H1 (cell line): Measurements from ENCODE around the gene GABRG3. TPM values are rescaled to one million over a fixed set of nuclear protein-coding genes. Genes with fewer than 3 reads are reported as not detected.

Source experiments
- CTCF ChIA-PET: fragments of 300-600 bp; sonication (Branson Sonifier 250); formaldehyde crosslinking; loops from one replicate; lab custom pipeline; 2021; ENCODE audit not compliant: partially characterized antibody; lab: Charles Lee
- POLR2A ChIA-PET: fragments of 300-600 bp; sonication (Branson Sonifier 250); formaldehyde crosslinking; loops from one replicate; lab custom pipeline; 2021; ENCODE audit warnings: inconsistent platforms; ENCODE audit not compliant: partially characterized antibody; lab: Charles Lee
- DNase-seq, 2 experiments: peaks; one replicate each; pipeline versions ENCODE4 v3.0.0 to v3.0.0-alpha.2; 2010 to 2022; ENCODE audit warnings: low spot score in 2 of 2, low read depth in 1 of 2, mixed read lengths in 1 of 2
- FAIRE-seq: peaks from 2 replicates; lab custom pipeline; 2011; peaks lifted over from hg19 to GRCh38; lab: Jason Lieb, UNC
- H2AFZ ChIP-seq: 2 replicates; pipeline ENCODE4 v1.8.1; 2012; ENCODE audit warnings: low read length, inconsistent platforms
- H2AK5ac ChIP-seq: 2 replicates; pipeline ENCODE4 v1.6.1; 2013; ENCODE audit warnings: low read depth, low read length
- H2BK120ac ChIP-seq: replicated peaks from 2 replicates; pipeline ENCODE3; 2013; ENCODE audit warnings: low read depth, low read length, inconsistent platforms
- H2BK12ac ChIP-seq: 2 replicates; pipeline ENCODE4 v1.6.1; 2013; ENCODE audit warnings: low read depth, low read length
- H2BK15ac ChIP-seq: 2 replicates; pipeline ENCODE4 v1.6.1; 2013; ENCODE audit warnings: low read length
- H2BK20ac ChIP-seq: 2 replicates; pipeline ENCODE4 v1.6.1; 2013; ENCODE audit warnings: low read length
- H2BK5ac ChIP-seq: 2 replicates; pipeline ENCODE4 v1.6.1; 2013; ENCODE audit warnings: low read depth, low read length
- H3K14ac ChIP-seq: 2 replicates; pipeline ENCODE4 v1.6.1; 2013; ENCODE audit warnings: inconsistent platforms; ENCODE audit not compliant: insufficient read length
- H3K18ac ChIP-seq: 2 replicates; pipeline ENCODE4 v1.6.1; 2013; ENCODE audit warnings: low read length; ENCODE audit errors: extremely low read depth
- H3K23ac ChIP-seq: 2 replicates; pipeline ENCODE4 v1.6.1; 2013; ENCODE audit warnings: inconsistent platforms; ENCODE audit not compliant: insufficient read length
- H3K23me2 ChIP-seq: 2 replicates; pipeline ENCODE4 v1.6.1; 2013; ENCODE audit warnings: low read depth, low read length
- H3K27ac ChIP-seq: 2 replicates; pipeline ENCODE4 v1.6.1; 2011; ENCODE audit warnings: low read depth, low read length, inconsistent platforms
- H3K27me3 ChIP-seq, 4 experiments: replicated peaks in 1 of 4; 1 replicate in 1 of 4; 2 replicates in 3 of 4; pipeline versions ENCODE4 v1.6.1 to v1.8.1; 2011 to 2013; ENCODE audit warnings: low read length in 3 of 4, mild to moderate bottlenecking in 3 of 4, inconsistent platforms in 2 of 4, mixed read lengths in 2 of 4, moderate library complexity in 1 of 4; ENCODE audit not compliant: control insufficient read depth in 3 of 4, insufficient read depth in 3 of 4; ENCODE audit errors: extremely low read depth in 1 of 4
- H3K36me3 ChIP-seq, 4 experiments: 2 replicates each; pipeline versions ENCODE4 v1.6.1 to v1.8.1; 2011 to 2013; ENCODE audit warnings: mild to moderate bottlenecking in 4 of 4, low read length in 3 of 4, moderate library complexity in 2 of 4, control low read depth in 1 of 4, inconsistent platforms in 1 of 4; ENCODE audit not compliant: insufficient read depth in 4 of 4, control insufficient read depth in 2 of 4
- H3K4ac ChIP-seq: replicated peaks from 2 replicates; pipeline ENCODE3; 2013; ENCODE audit warnings: low read length, low read depth, mixed read lengths, inconsistent platforms; ENCODE audit not compliant: insufficient read length
- H3K4me1 ChIP-seq, 4 experiments: replicated peaks in 1 of 4; 1 replicate in 1 of 4; 2 replicates in 3 of 4; pipeline versions ENCODE4 v1.6.1 to v1.8.1; 2011 to 2013; ENCODE audit warnings: low read length in 3 of 4, inconsistent platforms in 2 of 4, mixed read lengths in 1 of 4; ENCODE audit not compliant: insufficient read depth in 4 of 4, control insufficient read depth in 3 of 4
- H3K4me2 ChIP-seq, 2 experiments: 2 replicates each; pipeline versions ENCODE4 v1.6.1 to v1.8.1; 2011 to 2013; ENCODE audit warnings: low read depth in 2 of 2, low read length in 2 of 2, control low read depth in 1 of 2, inconsistent platforms in 1 of 2, mild to moderate bottlenecking in 1 of 2; ENCODE audit not compliant: insufficient read depth in 1 of 2
- H3K4me3 ChIP-seq, 4 experiments: fragments of 200-600, 300-600 bp in 1 of 4; sonication (generic), shearing (Covaris generic), sonication (Bioruptor Twin) in 1 of 4; 2 replicates each; pipeline versions ENCODE4 v1.5.1 to v1.8.1; 2011 to 2016; ENCODE audit warnings: low read length in 4 of 4, low read depth in 3 of 4, control low read depth in 2 of 4, inconsistent platforms in 2 of 4, mild to moderate bottlenecking in 2 of 4, mixed read lengths in 1 of 4, moderate library complexity in 1 of 4; ENCODE audit not compliant: insufficient read depth in 2 of 4; ENCODE audit errors: extremely low read depth in 1 of 4
- H3K56ac ChIP-seq: replicated peaks from 2 replicates; pipeline ENCODE3; 2013; ENCODE audit warnings: low read depth, mild to moderate bottlenecking, mixed read lengths, low read length, inconsistent platforms; ENCODE audit not compliant: insufficient read length
- H3K79me1 ChIP-seq: 2 replicates; pipeline ENCODE4 v1.6.1; 2013; ENCODE audit warnings: low read depth, low read length, control low read depth
- H3K79me2 ChIP-seq, 2 experiments: 2 replicates each; pipeline versions ENCODE4 v1.6.1 to v1.8.1; 2012 to 2013; ENCODE audit warnings: low read length in 2 of 2, mild to moderate bottlenecking in 2 of 2, inconsistent platforms in 1 of 2; ENCODE audit not compliant: insufficient read depth in 2 of 2, control insufficient read depth in 1 of 2
- H3K9ac ChIP-seq, 4 experiments: replicated peaks in 1 of 4; 1 replicate in 1 of 4; 2 replicates in 3 of 4; pipeline versions ENCODE4 v1.6.1 to v1.8.1; 2011 to 2013; ENCODE audit warnings: low read depth in 3 of 4, low read length in 3 of 4, control low read depth in 2 of 4, mild to moderate bottlenecking in 2 of 4, moderate library complexity in 2 of 4, inconsistent platforms in 1 of 4; ENCODE audit errors: extremely low read depth in 1 of 4
- H3K9me3 ChIP-seq, 2 experiments: 2 replicates each; pipeline versions ENCODE4 v1.6.1 to v1.8.1; 2012 to 2013; ENCODE audit warnings: mild to moderate bottlenecking in 2 of 2, moderate library complexity in 2 of 2, control low read depth in 1 of 2, inconsistent platforms in 1 of 2, low read depth in 1 of 2, low read length in 1 of 2, mixed read lengths in 1 of 2; ENCODE audit not compliant: insufficient read depth in 2 of 2
- H4K20me1 ChIP-seq, 2 experiments: replicated peaks in 1 of 2; 2 replicates each; pipeline versions ENCODE3 to v1.8.1; 2011 to 2013; ENCODE audit warnings: inconsistent platforms in 2 of 2, low read length in 2 of 2, mild to moderate bottlenecking in 1 of 2; ENCODE audit not compliant: insufficient read depth in 2 of 2, control insufficient read depth in 1 of 2
- H4K5ac ChIP-seq: 2 replicates; pipeline ENCODE4 v1.6.1; 2013; ENCODE audit warnings: low read length, low read depth, mixed read lengths, inconsistent platforms; ENCODE audit not compliant: insufficient read length
- H4K8ac ChIP-seq: 2 replicates; pipeline ENCODE4 v1.8.0; 2013; ENCODE audit warnings: mild to moderate bottlenecking, moderate library complexity, low read length, inconsistent platforms; ENCODE audit not compliant: insufficient read depth; ENCODE audit errors: extremely low read depth
- H4K91ac ChIP-seq: replicated peaks from 2 replicates; pipeline ENCODE3; 2013; ENCODE audit warnings: low read length, mixed read lengths, inconsistent platforms; ENCODE audit not compliant: insufficient read length
- EGR1 ChIP-seq: IDR thresholded peaks from 2 replicates; pipeline ENCODE4 v1.6.1; 2011; ENCODE audit warnings: low read depth, low read length, borderline replicate concordance
- WGBS, 2 experiments: shearing (Covaris generic) in 1 of 2; methylation state at CpG; one replicate each; pipeline versions ENCODE4 v1.1.6 to v1.1.7; 2013 to 2015; ENCODE audit warnings: low lambda C conversion rate in 2 of 2, mixed read lengths in 2 of 2, inconsistent platforms in 1 of 2, low coverage in 1 of 2, missing lambda C conversion rate in 1 of 2; ENCODE audit not compliant: insufficient replicate concordance in 2 of 2, insufficient coverage in 1 of 2, insufficient read length in 1 of 2; ENCODE audit errors: extremely low coverage in 1 of 2, missing lambda C conversion rate in 1 of 2; 5-methylcytosine and 5-hydroxymethylcytosine counted together
- polyA plus RNA-seq, 7 experiments: library from polyadenylated mRNA; depleted of rRNA in 3 of 7; stranded (reverse) in 5 of 7; unstranded in 2 of 7; fragments of >200 nt in 5 of 7; fragments of 200-250 nt in 2 of 7; gene quantifications; 1 replicate in 5 of 7; 2 replicates in 1 of 7; 4 replicates in 1 of 7; pipeline versions ENCODE4 v1.2.1 to v1.2.3, GENCODE V29; 2011 to 2013; ENCODE audit warnings: missing spikeins in 2 of 7, mixed read lengths in 2 of 7
- total RNA-seq: library from RNA; stranded (reverse); fragmentation: NEBNext Ultra II Directional; extraction: Animal tissue kit (Norgen Biotek cat#: 25700); gene quantifications from 2 replicates; pipeline ENCODE4 v1.2.1, GENCODE V29; 2021
- TF ChIP-seq, protein P1 (sequence below): IDR thresholded peaks from 2 replicates; pipeline ENCODE4 v1.6.1; 2011; ENCODE audit warnings: low read length, improper control_type of control experiment
- TF ChIP-seq, protein P2 (sequence below): IDR thresholded peaks from 2 replicates; pipeline ENCODE4 v1.6.1; 2012; ENCODE audit warnings: inconsistent platforms

The GABRG3 gene
- total and polyA plus RNA-seq, 2 of the 8 experiments (the other 6 are each of a cell fraction or from before 2014, with no cell fraction given), result 0.17 to 0.80 TPM

DNA sequence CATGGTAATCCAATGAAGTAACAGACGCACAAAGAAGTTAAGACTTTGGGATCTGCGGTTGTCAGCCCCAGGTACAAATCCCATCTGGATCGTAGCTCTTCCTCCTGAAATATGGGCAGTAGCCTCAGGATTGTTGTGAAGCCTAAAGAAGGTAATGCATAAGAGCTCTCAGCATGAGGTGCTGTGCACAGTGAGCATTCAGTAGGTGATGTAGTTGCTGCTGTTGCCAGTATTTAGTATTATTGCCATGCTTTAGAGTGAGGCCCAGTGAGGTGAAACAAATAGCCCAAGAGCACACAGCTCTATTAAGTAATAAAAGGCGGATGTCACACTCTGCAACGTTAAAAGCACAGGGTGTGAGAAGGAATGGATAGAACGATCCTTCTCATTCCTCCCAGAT lies 225.7 kb downstream of the GABRG3 start:
- no peaks in the 10 kb centered on the region for H3K4me1 ChIP-seq
- POLR2A ChIA-PET, result no interaction called here
- no peak overlapping the region for H4K5ac ChIP-seq
- H3K27ac ChIP-seq, result no peak overlapping the region
- no peak overlapping the region for H2AK5ac ChIP-seq
- no peaks in the 10 kb centered on the region for H3K79me1 ChIP-seq
- no peaks in the 10 kb centered on the region for H4K20me1 ChIP-seq
- H3K9me3 ChIP-seq, result peaks cover 0 to 5% of the 10 kb centered on the region in 2 experiments; a peak in 2 of 4 replicates
- no peaks in the 10 kb centered on the region for H3K79me2 ChIP-seq
- H4K91ac ChIP-seq, result no peak overlapping the region
- DNase-seq, result no peak
- no peak overlapping the region for H2AFZ ChIP-seq
- no peaks in the 10 kb centered on the region for H3K27me3 ChIP-seq
- WGBS, 2 experiments, result 93% methylated on average over 6 of the region's 6 CpGs; no CpG with 5 or more reads in 1 of the 2 experiments
- no peak for FAIRE-seq
- H2BK12ac ChIP-seq, result no peak overlapping the region
- no peak overlapping the region for H3K18ac ChIP-seq
- H3K56ac ChIP-seq, result no peak overlapping the region
- no peak overlapping the region for H3K4ac ChIP-seq
- no peak overlapping the region for H4K8ac ChIP-seq
- no peak overlapping the region for H3K4me2 ChIP-seq
- no peak overlapping the region for H3K9ac ChIP-seq
- no peaks in the 10 kb centered on the region for H3K23me2 ChIP-seq
- no peaks in the 10 kb centered on the region for H3K36me3 ChIP-seq
- H2BK120ac ChIP-seq, result no peak overlapping the region
- CTCF ChIA-PET, result no interaction called here
- no peak overlapping the region for H3K4me3 ChIP-seq
- H2BK20ac ChIP-seq, result no peak overlapping the region
- H2BK15ac ChIP-seq, result no peak overlapping the region
- no peak overlapping the region for H3K23ac ChIP-seq
- H2BK5ac ChIP-seq, result no peak overlapping the region
- no peak overlapping the region for H3K14ac ChIP-seq
- TF ChIP-seq, protein P1, sequence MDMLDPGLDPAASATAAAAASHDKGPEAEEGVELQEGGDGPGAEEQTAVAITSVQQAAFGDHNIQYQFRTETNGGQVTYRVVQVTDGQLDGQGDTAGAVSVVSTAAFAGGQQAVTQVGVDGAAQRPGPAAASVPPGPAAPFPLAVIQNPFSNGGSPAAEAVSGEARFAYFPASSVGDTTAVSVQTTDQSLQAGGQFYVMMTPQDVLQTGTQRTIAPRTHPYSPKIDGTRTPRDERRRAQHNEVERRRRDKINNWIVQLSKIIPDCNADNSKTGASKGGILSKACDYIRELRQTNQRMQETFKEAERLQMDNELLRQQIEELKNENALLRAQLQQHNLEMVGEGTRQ, result no peak
- no peak for TF ChIP-seq EGR1
- TF ChIP-seq, protein P2, sequence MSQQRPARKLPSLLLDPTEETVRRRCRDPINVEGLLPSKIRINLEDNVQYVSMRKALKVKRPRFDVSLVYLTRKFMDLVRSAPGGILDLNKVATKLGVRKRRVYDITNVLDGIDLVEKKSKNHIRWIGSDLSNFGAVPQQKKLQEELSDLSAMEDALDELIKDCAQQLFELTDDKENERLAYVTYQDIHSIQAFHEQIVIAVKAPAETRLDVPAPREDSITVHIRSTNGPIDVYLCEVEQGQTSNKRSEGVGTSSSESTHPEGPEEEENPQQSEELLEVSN, result no peak
